ENCODE data around the gene PLPP3. TPM values are rescaled to one million over a fixed set of nuclear protein-coding genes. Genes with fewer than 3 reads are reported as not detected.
A peak's percentile ranks its signal among the peaks of the same experiment; 100 is the strongest.

The PLPP3 gene
- total and polyA plus RNA-seq, 2 experiments from 2014 or later, result 41.9 to 61.9 TPM

GRCh38 chr1:56557746-56558145 lies 21.6 kb downstream of the PLPP3 start (continued):
- TF ChIP-seq, protein P1, sequence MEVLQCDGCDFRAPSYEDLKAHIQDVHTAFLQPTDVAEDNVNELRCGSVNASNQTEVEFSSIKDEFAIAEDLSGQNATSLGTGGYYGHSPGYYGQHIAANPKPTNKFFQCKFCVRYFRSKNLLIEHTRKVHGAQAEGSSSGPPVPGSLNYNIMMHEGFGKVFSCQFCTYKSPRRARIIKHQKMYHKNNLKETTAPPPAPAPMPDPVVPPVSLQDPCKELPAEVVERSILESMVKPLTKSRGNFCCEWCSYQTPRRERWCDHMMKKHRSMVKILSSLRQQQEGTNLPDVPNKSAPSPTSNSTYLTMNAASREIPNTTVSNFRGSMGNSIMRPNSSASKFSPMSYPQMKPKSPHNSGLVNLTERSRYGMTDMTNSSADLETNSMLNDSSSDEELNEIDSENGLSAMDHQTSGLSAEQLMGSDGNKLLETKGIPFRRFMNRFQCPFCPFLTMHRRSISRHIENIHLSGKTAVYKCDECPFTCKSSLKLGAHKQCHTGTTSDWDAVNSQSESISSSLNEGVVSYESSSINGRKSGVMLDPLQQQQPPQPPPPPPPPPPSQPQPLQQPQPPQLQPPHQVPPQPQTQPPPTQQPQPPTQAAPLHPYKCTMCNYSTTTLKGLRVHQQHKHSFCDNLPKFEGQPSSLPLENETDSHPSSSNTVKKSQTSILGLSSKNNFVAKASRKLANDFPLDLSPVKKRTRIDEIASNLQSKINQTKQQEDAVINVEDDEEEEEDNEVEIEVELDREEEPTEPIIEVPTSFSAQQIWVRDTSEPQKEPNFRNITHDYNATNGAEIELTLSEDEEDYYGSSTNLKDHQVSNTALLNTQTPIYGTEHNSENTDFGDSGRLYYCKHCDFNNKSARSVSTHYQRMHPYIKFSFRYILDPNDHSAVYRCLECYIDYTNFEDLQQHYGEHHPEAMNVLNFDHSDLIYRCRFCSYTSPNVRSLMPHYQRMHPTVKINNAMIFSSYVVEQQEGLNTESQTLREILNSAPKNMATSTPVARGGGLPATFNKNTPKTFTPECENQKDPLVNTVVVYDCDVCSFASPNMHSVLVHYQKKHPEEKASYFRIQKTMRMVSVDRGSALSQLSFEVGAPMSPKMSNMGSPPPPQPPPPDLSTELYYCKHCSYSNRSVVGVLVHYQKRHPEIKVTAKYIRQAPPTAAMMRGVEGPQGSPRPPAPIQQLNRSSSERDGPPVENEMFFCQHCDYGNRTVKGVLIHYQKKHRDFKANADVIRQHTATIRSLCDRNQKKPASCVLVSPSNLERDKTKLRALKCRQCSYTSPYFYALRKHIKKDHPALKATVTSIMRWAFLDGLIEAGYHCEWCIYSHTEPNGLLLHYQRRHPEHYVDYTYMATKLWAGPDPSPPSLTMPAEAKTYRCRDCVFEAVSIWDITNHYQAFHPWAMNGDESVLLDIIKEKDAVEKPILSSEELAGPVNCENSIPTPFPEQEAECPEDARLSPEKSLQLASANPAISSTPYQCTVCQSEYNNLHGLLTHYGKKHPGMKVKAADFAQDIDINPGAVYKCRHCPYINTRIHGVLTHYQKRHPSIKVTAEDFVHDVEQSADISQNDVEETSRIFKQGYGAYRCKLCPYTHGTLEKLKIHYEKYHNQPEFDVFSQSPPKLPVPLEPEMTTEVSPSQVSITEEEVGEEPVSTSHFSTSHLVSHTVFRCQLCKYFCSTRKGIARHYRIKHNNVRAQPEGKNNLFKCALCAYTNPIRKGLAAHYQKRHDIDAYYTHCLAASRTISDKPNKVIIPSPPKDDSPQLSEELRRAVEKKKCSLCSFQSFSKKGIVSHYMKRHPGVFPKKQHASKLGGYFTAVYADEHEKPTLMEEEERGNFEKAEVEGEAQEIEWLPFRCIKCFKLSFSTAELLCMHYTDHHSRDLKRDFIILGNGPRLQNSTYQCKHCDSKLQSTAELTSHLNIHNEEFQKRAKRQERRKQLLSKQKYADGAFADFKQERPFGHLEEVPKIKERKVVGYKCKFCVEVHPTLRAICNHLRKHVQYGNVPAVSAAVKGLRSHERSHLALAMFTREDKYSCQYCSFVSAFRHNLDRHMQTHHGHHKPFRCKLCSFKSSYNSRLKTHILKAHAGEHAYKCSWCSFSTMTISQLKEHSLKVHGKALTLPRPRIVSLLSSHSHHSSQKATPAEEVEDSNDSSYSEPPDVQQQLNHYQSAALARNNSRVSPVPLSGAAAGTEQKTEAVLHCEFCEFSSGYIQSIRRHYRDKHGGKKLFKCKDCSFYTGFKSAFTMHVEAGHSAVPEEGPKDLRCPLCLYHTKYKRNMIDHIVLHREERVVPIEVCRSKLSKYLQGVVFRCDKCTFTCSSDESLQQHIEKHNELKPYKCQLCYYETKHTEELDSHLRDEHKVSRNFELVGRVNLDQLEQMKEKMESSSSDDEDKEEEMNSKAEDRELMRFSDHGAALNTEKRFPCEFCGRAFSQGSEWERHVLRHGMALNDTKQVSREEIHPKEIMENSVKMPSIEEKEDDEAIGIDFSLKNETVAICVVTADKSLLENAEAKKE (CRISPR knock-in tag; IDR thresholded peaks at IDR 0.05), result no peak

DNA sequence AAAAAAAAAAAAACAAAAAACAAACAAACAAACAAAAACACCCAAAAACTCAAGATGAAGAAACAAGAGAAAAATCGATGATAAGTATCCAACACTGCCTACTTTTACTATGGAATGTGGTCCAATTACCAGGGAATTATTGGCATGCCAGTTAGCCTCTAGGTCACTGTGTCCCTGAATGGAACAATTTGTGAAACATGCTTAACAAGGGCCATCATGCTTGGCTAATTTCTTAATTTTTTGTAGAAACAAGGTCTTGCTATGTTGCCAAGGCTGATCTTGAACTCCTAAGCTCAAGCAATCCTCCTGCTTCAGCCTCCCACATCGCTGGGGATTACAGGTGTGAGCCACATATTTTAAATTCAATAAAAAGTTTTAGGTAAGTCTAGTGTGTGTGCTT lies 23.9 kb downstream of the PLPP3 start:
- Histone ChIP-seq H3K27me3 (ENCODE audit: insufficient read depth) (no peaks in the 10 kb centered on the region), H3K9me2 (ENCODE audit: insufficient read depth) (no peaks in the 10 kb centered on the region), H4K20me1 (replicated peaks; ENCODE audit: insufficient read depth) (peaks cover 15% of the 10 kb centered on the region), H3K4me2 (0 out of 2 replicates have a peak overlapping the region, but pooled peaks have one; percentile 12), H3K36me3 (ENCODE audit: insufficient read depth) (no peaks in the 10 kb centered on the region), H3K27ac (ENCODE audit: low read depth) (no peak overlapping the region), H3F3A (replicated peaks; ENCODE audit: low read depth) (peaks cover 9% of the 10 kb centered on the region), H3K79me2 (replicated peaks; ENCODE audit: insufficient read depth) (peaks cover 96% of the 10 kb centered on the region), H2AFZ (no peak overlapping the region), H3K4me1 (ENCODE audit: insufficient read depth) (peaks cover 95% of the 10 kb centered on the region), H3K4me3 (no peak overlapping the region)
- Mint-ChIP-seq H3K36me3 (ENCODE audit: low read depth) (peaks cover 8% of the 10 kb centered on the region; the same call in 2 of the 3 replicates), H3K4me3 (no peak overlapping the region), H3K4me1 (peaks cover 67% of the 10 kb centered on the region), H3K27ac (no peak overlapping the region), H3K27me3 (ENCODE audit: insufficient read depth, low read depth, poor library complexity) (peaks cover 11% of the 10 kb centered on the region), H3K9me3 (no peaks in the 10 kb centered on the region)
- no peak for ATAC-seq
- no peak for DNase-seq (ENCODE audit: low spot score)
- TF ChIP-seq, protein P2, sequence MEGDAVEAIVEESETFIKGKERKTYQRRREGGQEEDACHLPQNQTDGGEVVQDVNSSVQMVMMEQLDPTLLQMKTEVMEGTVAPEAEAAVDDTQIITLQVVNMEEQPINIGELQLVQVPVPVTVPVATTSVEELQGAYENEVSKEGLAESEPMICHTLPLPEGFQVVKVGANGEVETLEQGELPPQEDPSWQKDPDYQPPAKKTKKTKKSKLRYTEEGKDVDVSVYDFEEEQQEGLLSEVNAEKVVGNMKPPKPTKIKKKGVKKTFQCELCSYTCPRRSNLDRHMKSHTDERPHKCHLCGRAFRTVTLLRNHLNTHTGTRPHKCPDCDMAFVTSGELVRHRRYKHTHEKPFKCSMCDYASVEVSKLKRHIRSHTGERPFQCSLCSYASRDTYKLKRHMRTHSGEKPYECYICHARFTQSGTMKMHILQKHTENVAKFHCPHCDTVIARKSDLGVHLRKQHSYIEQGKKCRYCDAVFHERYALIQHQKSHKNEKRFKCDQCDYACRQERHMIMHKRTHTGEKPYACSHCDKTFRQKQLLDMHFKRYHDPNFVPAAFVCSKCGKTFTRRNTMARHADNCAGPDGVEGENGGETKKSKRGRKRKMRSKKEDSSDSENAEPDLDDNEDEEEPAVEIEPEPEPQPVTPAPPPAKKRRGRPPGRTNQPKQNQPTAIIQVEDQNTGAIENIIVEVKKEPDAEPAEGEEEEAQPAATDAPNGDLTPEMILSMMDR (conservative IDR thresholded peaks at IDR 0.05; ENCODE audit: low read depth in 2 of 2), result no peak
- no peak for TF ChIP-seq EZH2phosphoT487 (IDR thresholded peaks at IDR 0.05; ENCODE audit: unreplicated experiment)
- no peak for TF ChIP-seq NANOG (IDR thresholded peaks at IDR 0.05; ENCODE audit: borderline replicate concordance)
- no peak for TF ChIP-seq ZNF331 (CRISPR knock-in tag; IDR thresholded peaks at IDR 0.05; ENCODE audit: low read depth)
- TF ChIP-seq REST (IDR thresholded peaks at IDR 0.05; ENCODE audit: unreplicated experiment), result no peak
- no peak for TF ChIP-seq EZH2 (IDR thresholded peaks at IDR 0.05; ENCODE audit: low read depth, unreplicated experiment)
- no peak for TF ChIP-seq POLR2AphosphoS5 (IDR thresholded peaks at IDR 0.05; ENCODE audit: low read depth)
- no peak for TF ChIP-seq JUNB (IDR thresholded peaks at IDR 0.05; ENCODE audit: unreplicated experiment)
- TF ChIP-seq STAT1 (IDR thresholded peaks at IDR 0.05; ENCODE audit: unreplicated experiment), result no peak
